Activated gamma-delta T cell (primary cell): ENCODE measurements around the gene SLC6A7.
"Not testable (repeated sequence)": the region's sequence is repeated elsewhere in the genome, so short reads cannot be mapped to it uniquely, and the experiment has no call there.

Experiments used
- DNase-seq: peaks from one replicate; lab custom pipeline; 2025; lab: John Stamatoyannopoulos, UW

Gene SLC6A7

GRCh38 chr5:150217873-150218692 is 28.2 kb downstream of the SLC6A7 start:
- DNase-seq: no peak

DNA sequence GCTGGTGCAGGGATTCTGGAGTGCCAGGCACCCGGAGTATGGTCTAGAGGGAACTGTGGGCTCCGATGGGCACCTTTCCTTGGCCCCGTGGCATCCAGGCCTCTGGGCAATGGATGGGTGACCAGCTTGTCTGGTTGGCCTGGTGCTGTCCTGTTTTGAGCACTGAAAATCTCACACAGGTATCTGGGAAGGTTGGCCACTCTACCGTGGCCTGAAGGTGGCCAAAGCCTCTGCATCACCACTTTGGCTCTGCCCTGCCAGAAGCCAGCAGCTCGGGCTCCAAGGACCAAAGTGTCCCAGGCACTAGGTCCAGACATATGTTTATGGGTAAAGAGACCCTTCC is 28.8 kb downstream of the SLC6A7 start:
- DNase-seq: no peak

DNA sequence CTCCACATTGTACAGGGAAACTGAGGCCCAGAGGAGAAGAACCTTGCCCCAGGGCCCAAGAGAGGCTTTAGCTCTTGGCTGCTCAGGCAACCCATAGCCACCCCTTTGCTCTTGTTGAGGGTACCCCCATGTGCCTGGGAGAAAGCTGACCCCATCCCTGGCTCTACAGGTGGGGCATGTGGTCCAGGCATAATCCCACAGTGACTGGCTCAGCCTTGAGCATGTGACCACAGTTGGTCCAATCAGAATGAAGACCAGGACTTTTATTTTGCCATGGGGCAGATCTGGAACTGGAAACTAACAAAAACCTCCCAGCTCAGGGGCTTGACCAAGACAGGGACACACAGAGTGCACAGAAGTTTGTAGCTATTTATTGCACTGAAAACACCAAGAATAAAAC is 29.3 kb downstream of the SLC6A7 start:
- no peak for DNase-seq

DNA sequence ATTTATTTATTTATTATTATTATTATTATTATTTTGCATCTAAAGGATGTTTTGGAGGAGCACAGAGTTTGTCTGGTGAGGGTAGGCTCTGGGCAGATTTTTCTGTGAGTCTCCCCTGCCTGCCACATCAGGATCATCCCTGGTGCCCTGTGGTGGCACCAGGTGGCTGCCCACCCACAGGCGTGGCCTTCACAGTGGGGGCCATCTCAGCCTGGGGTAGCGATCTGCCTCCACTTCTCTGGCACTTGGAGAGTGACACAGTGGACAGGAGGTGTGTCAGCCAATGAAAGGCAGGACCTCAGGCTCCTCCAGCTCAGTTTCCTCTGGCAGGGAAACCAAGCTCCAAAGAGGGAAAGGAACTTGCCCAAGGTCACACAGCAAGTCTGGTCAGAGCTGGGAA is 30.0 kb downstream of the SLC6A7 start:
- no peak for DNase-seq

DNA sequence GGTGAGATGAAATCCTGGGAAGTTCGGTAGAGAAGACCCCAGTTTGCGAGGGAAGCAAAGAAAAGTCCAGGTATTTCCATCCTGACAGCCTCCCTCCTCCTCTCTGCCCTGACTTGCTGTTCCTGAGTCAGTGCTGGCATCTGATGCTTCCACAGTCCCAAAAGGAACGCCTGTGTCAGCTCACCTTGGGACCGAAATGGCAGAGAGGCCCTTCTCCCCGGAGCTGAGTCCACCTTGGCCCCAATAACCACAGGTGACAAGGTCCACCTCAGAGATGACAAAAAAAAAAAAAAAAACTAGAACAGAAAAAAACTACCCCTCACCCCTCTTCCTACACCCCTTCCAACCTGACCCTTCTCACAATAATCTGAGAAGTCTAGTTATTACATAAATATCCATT is 31.6 kb downstream of the SLC6A7 start:
- no peak for DNase-seq

DNA sequence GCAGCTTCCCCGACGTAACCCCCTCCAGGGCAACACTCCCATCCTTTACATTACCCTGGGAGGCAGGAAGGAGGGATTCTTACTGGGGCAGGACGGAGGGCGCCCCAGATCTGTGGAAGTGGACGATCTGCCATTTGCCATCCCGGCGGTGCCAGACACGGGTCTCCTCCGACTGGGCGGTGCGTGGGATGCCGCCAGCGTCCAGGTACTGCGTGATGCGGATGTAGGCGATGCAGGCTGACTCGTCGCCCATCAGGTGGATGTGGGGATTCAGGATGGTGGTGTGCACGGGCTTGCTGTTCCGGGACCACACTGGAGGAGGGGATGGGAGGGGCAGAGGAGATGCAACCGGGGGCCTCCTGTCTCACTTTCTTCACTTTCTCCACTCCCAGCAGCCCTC is 33.0 kb downstream of the SLC6A7 start:
- DNase-seq: no peak

- DNase-seq: no peak
These were observed 33.6 kb downstream of the SLC6A7 start for GRCh38 chr5:150223474-150223873.

- DNase-seq: no peak
These were observed 34.7 kb downstream of the SLC6A7 start for GRCh38 chr5:150224483-150225027.

GRCh38 chr5:150227036-150227435 is 37.2 kb downstream of the SLC6A7 start:
- no peak for DNase-seq

DNA sequence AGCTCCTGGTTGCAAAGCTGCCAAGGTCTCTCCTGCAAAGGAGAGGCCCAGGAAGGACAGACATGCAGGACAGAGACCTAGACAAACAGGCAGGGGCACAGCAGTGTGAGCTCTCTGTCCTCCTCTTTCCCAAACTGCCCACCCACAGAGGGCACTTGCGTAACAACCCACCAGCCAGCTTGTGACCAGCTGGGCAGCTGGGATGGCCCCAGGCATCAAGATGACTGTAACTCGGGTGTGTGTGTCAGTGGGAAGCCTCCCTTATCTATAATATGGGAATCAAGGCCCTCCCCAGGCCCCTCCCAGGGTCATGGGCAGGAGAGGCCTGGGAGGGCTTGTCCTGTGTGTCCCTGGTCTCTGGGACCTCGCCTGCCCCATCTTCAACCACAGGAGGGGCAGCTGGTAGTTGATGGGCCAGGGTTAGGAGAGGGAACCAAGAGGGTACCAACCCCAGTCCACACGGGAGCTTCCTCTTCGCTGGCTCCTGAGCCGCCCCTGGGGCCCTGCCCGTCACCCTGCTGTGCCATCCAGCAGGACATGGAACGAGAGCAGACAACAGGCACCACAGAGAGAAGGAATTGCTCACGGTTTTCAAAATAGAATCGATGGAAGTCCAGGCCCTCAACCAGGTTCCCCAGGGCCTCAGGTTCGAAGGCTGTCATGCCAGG is 37.9 kb downstream of the SLC6A7 start:
- DNase-seq: no peak

- no peak for DNase-seq
These were observed 39.7 kb downstream of the SLC6A7 start for GRCh38 chr5:150229571-150229970.

DNA sequence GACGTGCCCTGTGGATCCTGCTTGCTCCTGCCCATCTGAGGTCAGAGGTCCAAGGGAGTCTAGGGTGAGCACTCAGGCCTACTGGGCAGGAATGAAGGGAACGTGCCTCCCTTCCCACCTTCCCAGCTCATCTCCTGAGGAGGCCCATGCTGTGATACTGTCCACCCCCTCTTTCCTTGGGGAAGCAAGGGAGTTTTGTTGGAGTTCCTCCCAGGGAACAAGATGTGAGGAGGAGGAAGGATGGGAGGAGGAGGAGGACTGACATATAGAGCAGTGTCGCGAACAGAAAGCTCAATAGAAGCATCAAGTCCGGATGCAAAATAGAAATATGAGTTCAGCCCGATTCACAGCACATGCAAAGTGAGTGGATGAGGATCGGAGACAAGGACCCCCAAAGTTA is 41.0 kb downstream of the SLC6A7 start:
- no peak for DNase-seq

DNA sequence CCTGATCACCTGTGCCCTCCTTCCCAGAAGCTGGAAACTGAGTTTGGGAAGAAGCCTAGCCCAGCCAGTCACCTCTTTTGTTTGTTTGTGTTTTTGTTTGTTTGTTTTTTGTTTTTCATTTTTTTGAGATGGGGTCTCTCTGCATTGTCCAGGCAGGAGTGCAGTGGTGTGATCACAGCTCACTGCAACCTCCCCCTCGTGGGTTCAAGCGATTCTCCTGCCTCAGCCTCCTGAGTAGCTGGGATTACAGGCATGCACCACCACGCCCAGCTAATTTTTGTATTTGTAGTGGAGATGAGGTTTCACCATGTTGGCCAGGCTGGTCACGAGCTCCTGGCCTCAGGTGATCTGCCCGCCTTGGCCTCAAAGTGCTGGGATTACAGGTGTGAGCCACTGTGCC is 43.8 kb downstream of the SLC6A7 start:
- DNase-seq: not testable (repeated sequence)

- DNase-seq: no peak
These were observed 45.0 kb downstream of the SLC6A7 start for GRCh38 chr5:150234576-150235499.

GRCh38 chr5:150235500-150235854 is 45.6 kb downstream of the SLC6A7 start:
- no peak for DNase-seq

GRCh38 chr5:150236313-150236712 is 46.5 kb downstream of the SLC6A7 start:
- no peak for DNase-seq

DNA sequence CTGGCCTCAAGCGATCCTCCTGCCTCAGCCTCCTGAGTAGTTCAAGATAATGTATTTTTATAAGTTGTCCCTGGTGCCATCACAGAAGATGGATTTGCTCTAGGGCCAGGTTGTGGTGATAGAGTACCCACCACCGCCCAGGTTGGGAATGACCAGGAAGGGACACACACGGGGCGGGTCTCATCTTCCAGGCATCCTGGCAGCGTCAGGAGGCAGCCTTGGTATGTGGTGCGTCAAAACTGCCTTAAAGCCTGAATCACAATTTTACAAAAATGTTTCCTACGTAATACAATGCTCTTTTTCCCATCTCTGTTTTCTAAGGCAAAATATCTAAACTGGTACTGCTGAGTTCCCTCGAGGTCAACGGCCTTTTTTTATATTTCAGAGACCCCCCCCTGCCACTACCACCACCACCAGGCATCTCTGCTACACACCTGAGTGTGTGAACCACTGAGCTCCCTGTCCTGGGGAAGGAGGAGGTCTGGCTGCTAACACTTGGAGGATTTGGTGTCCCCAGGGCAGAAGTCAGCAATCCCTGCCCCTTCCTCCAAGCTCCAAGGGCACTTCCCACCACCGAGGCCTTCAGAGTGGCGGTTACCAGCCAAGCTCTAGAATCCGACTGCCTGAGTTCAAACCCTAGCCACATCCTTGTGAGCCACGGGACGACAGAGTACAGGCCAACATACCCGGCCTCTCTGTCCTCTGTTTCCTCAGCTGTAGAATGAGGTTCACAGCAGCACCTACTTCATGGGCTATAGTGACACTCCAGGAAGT is 47.3 kb downstream of the SLC6A7 start:
- no peak for DNase-seq

DNA sequence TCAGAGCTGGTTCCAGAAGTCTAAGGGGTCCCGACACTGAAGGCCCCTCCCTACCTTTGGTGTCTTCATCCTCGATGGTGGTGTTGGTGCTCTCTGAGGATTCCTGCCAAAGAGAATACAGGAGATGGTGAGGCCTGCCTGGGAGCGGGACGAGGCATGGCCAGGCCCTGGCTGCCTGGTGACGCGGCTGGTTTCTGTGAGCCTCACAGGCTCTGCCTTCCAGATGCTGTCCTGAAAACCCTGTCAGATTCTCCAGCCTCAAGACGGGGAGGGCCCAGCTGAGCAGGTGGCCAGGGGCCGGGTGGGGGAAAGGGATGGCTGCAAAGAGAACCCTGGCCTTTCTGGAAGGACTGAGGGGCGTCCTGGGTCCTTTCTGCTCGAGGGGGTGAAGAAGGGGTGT is 48.8 kb downstream of the SLC6A7 start:
- no peak for DNase-seq

- DNase-seq: no peak
These were observed 49.4 kb downstream of the SLC6A7 start for GRCh38 chr5:150239099-150239793.

- DNase-seq: no peak
These were observed 49.9 kb downstream of the SLC6A7 start for GRCh38 chr5:150239794-150240122.
